GM12878 (cell line): Measurements from ENCODE around the gene MYRF. TPM values are rescaled to one million over a fixed set of nuclear protein-coding genes. Genes with fewer than 3 reads are reported as not detected.

Experiments
- ATAC-seq: fragments of 200-7000 bp; cut with Tn5 transposase; 3 replicates; pipeline ENCODE4 v1.9.1; 2020; ENCODE audit warnings: mild to moderate bottlenecking, moderate library complexity
- BruUV-seq: library from RNA; stranded (reverse); fragments of 400-500 nt; replicated peaks from 2 replicates; lab custom pipeline; 2021; lab: Mats Ljungman, UMichigan
- CTCF ChIA-PET: fragments of 300-600 bp; sonication (Branson Sonifier 250); formaldehyde crosslinking; extraction: SDS; loops from one replicate; lab custom pipeline; 2021; ENCODE audit warnings: inconsistent platforms; lab: Yijun Ruan, JAX
- POLR2A ChIA-PET: fragments of 350-600 bp; formaldehyde crosslinking; extraction: SDS; loops from one replicate; lab custom pipeline; 2021; ENCODE audit warnings: inconsistent platforms; lab: Charles Lee
- RAD21 ChIA-PET: fragments of 300-600 bp; sonication (Branson Sonifier 250); formaldehyde crosslinking; loops from one replicate; lab custom pipeline; 2023; ENCODE audit warnings: antibody characterized with exemption; ENCODE audit not compliant: unreplicated experiment; lab: Charles Lee
- SMC1A ChIA-PET: fragments of 300-600 bp; sonication (Branson Sonifier 250); formaldehyde crosslinking; loops from one replicate; lab custom pipeline; 2023; ENCODE audit not compliant: unreplicated experiment, uncharacterized antibody; lab: Charles Lee
- DNase-seq: peaks from one replicate; pipeline ENCODE4 v3.0.0-alpha.2; 2011; ENCODE audit warnings: low read depth, low spot score
- FAIRE-seq: peaks from 3 replicates; lab custom pipeline; 2011; peaks lifted over from hg19 to GRCh38; lab: Jason Lieb, UNC
- H2AFZ ChIP-seq: 2 replicates; pipeline ENCODE4 v1.6.0; 2011; ENCODE audit warnings: low read depth, low read length, control low read depth; ENCODE audit not compliant: control insufficient read depth
- H3K27ac ChIP-seq: 2 replicates; pipeline ENCODE4 v1.5.1; 2011; ENCODE audit warnings: control low read depth; ENCODE audit not compliant: control insufficient read depth, insufficient read depth
- H3K27me3 ChIP-seq, 2 experiments: replicated peaks in 1 of 2; 2 replicates each; pipeline versions ENCODE4 v1.6.0 to v1.6.1; 2011; ENCODE audit warnings: low read length in 1 of 2; ENCODE audit not compliant: control insufficient read depth in 2 of 2, insufficient read depth in 2 of 2
- H3K36me3 ChIP-seq, 2 experiments: 2 replicates each; pipeline ENCODE4 v1.5.1; 2011; ENCODE audit warnings: low read length in 1 of 2; ENCODE audit not compliant: control insufficient read depth in 2 of 2, insufficient read depth in 2 of 2
- H3K4me1 ChIP-seq: 2 replicates; pipeline ENCODE4 v1.6.1; 2011; ENCODE audit warnings: mild to moderate bottlenecking, low read length, moderate library complexity, mixed read lengths; ENCODE audit not compliant: control insufficient read depth, insufficient read depth
- H3K4me2 ChIP-seq: 2 replicates; pipeline ENCODE4 v1.6.0; 2011; ENCODE audit warnings: control low read depth; ENCODE audit not compliant: control insufficient read depth, insufficient read depth
- H3K4me3 ChIP-seq: fragments of 200-600 bp; sonication (generic); 2 replicates; pipeline ENCODE4 v1.5.1; 2016
- H3K79me2 ChIP-seq: 2 replicates; pipeline ENCODE4 v1.6.0; 2011; ENCODE audit warnings: low read length; ENCODE audit not compliant: control insufficient read depth, insufficient read depth
- H3K9ac ChIP-seq: 2 replicates; pipeline ENCODE4 v1.8.0; 2011; ENCODE audit warnings: low read length, control low read depth, mixed read lengths; ENCODE audit not compliant: control insufficient read depth, insufficient read depth
- H3K9me3 ChIP-seq: replicated peaks from 3 replicates; pipeline ENCODE4 v1.5.1; 2011; ENCODE audit warnings: mild to moderate bottlenecking, low read length; ENCODE audit not compliant: control insufficient read depth, insufficient read depth
- H4K20me1 ChIP-seq: 2 replicates; pipeline ENCODE4 v1.6.0; 2011; ENCODE audit not compliant: control insufficient read depth, insufficient read depth
- BACH1 ChIP-seq: fragments of 450-650 bp; IDR thresholded peaks from 2 replicates; pipeline ENCODE4 v1.6.1; 2017; ENCODE audit warnings: mild to moderate bottlenecking, borderline replicate concordance
- BCL11A ChIP-seq: IDR thresholded peaks from 2 replicates; pipeline ENCODE4 v1.6.1; 2011; ENCODE audit warnings: low read depth, low read length
- CREB1 ChIP-seq: IDR thresholded peaks from 2 replicates; pipeline ENCODE4 v1.6.1; 2012; ENCODE audit warnings: low read depth, mild to moderate bottlenecking, inconsistent platforms
- GABPA ChIP-seq: IDR thresholded peaks from 2 replicates; pipeline ENCODE4 v1.6.1; 2014; ENCODE audit warnings: antibody characterized with exemption, low read depth, mild to moderate bottlenecking, inconsistent platforms
- MTA2 ChIP-seq: fragments of 450-650 bp; IDR thresholded peaks from 2 replicates; pipeline ENCODE4 v1.6.1; 2016; ENCODE audit warnings: low read depth, mild to moderate bottlenecking, moderate library complexity
- MXI1 ChIP-seq: fragments of 150-350 bp; IDR thresholded peaks from 2 replicates; pipeline ENCODE4 v1.6.1; 2011; ENCODE audit warnings: low read depth, mild to moderate bottlenecking, inconsistent platforms, low read length, improper control_type of control experiment
- NFIC ChIP-seq: IDR thresholded peaks from 2 replicates; pipeline ENCODE4 v1.6.1; 2012; ENCODE audit warnings: low read depth, mild to moderate bottlenecking, inconsistent platforms, low read length, moderate library complexity
- NRF1 ChIP-seq: conservative IDR thresholded peaks from 2 replicates; pipeline ENCODE4 v1.6.1; 2011; ENCODE audit warnings: mild to moderate bottlenecking, low read depth, low read length, improper control_type of control experiment
- POLR2AphosphoS2 ChIP-seq: IDR thresholded peaks from 2 replicates; pipeline ENCODE4 v1.6.1; 2011; ENCODE audit warnings: low read depth, mild to moderate bottlenecking, low read length, improper control_type of control experiment, moderate library complexity
- POLR2AphosphoS5 ChIP-seq: IDR thresholded peaks from 2 replicates; pipeline ENCODE4 v1.6.1; 2011; ENCODE audit warnings: mild to moderate bottlenecking, low read length, inconsistent platforms
- RUNX3 ChIP-seq: IDR thresholded peaks from 2 replicates; pipeline ENCODE4 v1.6.1; 2012; ENCODE audit warnings: low read length, inconsistent platforms
- SMAD1 ChIP-seq: fragments of 450-650 bp; IDR thresholded peaks from 2 replicates; pipeline ENCODE4 v1.6.1; 2018; ENCODE audit warnings: mild to moderate bottlenecking, low read depth; ENCODE audit not compliant: partially characterized antibody
- SRF ChIP-seq, 2 experiments: IDR thresholded peaks; 2 replicates each; pipeline ENCODE4 v1.6.1; 2011; ENCODE audit warnings: low read depth in 2 of 2, low read length in 2 of 2, mild to moderate bottlenecking in 1 of 2, moderate library complexity in 1 of 2
- ZBTB33 ChIP-seq: fragments of 450-650 bp; IDR thresholded peaks from 2 replicates; pipeline ENCODE4 v1.6.1; 2017; ENCODE audit warnings: mild to moderate bottlenecking
- ZBTB40 ChIP-seq: fragments of 450-650 bp; IDR thresholded peaks from 2 replicates; pipeline ENCODE4 v1.6.1; 2016; ENCODE audit warnings: mild to moderate bottlenecking, moderate library complexity, borderline replicate concordance
- ZSCAN29 ChIP-seq: fragments of 450-650 bp; IDR thresholded peaks from 2 replicates; pipeline ENCODE4 v1.6.1; 2017; ENCODE audit warnings: mild to moderate bottlenecking, moderate library complexity
- WGBS: methylation state at CpG from one replicate; pipeline ENCODE4 v1.1.6; 2016; ENCODE audit warnings: low lambda C conversion rate; ENCODE audit not compliant: insufficient replicate concordance, insufficient coverage; ENCODE audit errors: missing lambda C conversion rate; 5-methylcytosine and 5-hydroxymethylcytosine counted together
- in situ Hi-C: fragments of 300-500 bp; cut with MboI; formaldehyde crosslinking; loops from 9 replicates; pipeline ENCODE4 v1.14.3; 2018; ENCODE audit warnings: mixed read lengths
- intact Hi-C: fragments of 100-400 bp; cut with micrococcal nuclease; formaldehyde crosslinking; loops from one replicate; pipeline ENCODE4 v1.14.2; 2022; ENCODE audit not compliant: unreplicated experiment
- polyA plus RNA-seq, 11 experiments: library from polyadenylated mRNA; depleted of rRNA in 4 of 11; unstranded in 6 of 11; stranded (reverse) in 5 of 11; fragments of >200 nt; fragmentation: Nextera tagmentation in 4 of 11; fragmentation: Illumina TruSeq in 1 of 11; extraction: Ambion mirVana in 4 of 11; extraction: Trizol in 1 of 11; gene quantifications; 1 replicate in 1 of 11; 2 replicates in 10 of 11; pipeline versions ENCODE4 v1.2.1 to v1.2.3, GENCODE V29; 2011 to 2016; ENCODE audit warnings: inconsistent platforms in 2 of 11, missing spikeins in 2 of 11, low read depth in 1 of 11
- total RNA-seq, 4 experiments: library from RNA; depleted of rRNA in 3 of 4; stranded (reverse); fragments of >200 nt in 3 of 4; fragmentation: Illumina TruSeq in 1 of 4; extraction: Trizol in 1 of 4; gene quantifications; 2 replicates each; pipeline versions ENCODE4 v1.2.1 to v1.2.3, GENCODE V29; 2013 to 2021
- TF ChIP-seq, protein P1 (sequence below): fragments of 450-650 bp; IDR thresholded peaks from 2 replicates; pipeline ENCODE4 v1.6.1; 2014; ENCODE audit warnings: mild to moderate bottlenecking
- TF ChIP-seq, protein P2 (sequence below): fragments of 450-650 bp; IDR thresholded peaks from 2 replicates; pipeline ENCODE4 v1.6.1; 2016; ENCODE audit warnings: mild to moderate bottlenecking

The MYRF gene
- total and polyA plus RNA-seq, 10 of the 15 experiments (the other 5 are each of a cell fraction or from before 2014, with no cell fraction given), result 0.27 to 15.6 (median 0.89) TPM

DNA sequence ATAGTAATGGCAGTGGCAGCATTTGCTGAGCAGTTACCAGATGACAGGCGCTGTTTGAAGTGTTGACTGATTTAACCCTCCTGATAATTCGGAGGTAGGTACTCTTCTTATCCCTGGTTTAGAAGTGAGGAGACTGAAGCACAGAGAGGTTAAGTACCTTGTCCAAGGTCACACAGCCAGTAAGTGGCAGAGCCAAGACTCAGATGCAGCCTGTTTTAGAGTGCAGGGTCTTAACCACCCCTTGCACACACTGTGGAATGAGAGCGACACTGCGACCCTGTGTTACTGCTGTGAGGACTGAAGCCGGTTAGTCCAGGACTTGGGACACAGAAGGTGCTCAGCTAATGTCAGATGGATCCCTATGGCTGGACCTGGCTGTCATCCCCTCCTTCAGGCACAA is 37.5 kb upstream of the MYRF start:
- POLR2A ChIA-PET, result interaction anchor here (0.6 kb wide), 1 partner anchor 14 kb away, joined by 6 read pairs; no protein-coding TSS in a partner anchor

More for the DNA sequence above, 37.5 kb upstream of the MYRF start:
- Histone ChIP-seq H3K4me2 (no peak overlapping the region), H3K27ac (no peak overlapping the region), H3K36me3 (no peaks in the 10 kb centered on the region), H3K9ac (no peak overlapping the region), H3K27me3 (peaks cover 2 to 3% of the 10 kb centered on the region in 2 experiments; a peak in 3 of 4 replicates), H3K9me3 (no peaks in the 10 kb centered on the region), H3K4me3 (no peak overlapping the region), H3K79me2 (no peaks in the 10 kb centered on the region), H2AFZ (no peak overlapping the region), H4K20me1 (no peaks in the 10 kb centered on the region), H3K4me1 (no peaks in the 10 kb centered on the region)
- FAIRE-seq, result no peak
- TF ChIP-seq SMAD1, result no peak
- no peak for TF ChIP-seq POLR2AphosphoS5
- TF ChIP-seq ZBTB40, result no peak
- TF ChIP-seq, protein P1, sequence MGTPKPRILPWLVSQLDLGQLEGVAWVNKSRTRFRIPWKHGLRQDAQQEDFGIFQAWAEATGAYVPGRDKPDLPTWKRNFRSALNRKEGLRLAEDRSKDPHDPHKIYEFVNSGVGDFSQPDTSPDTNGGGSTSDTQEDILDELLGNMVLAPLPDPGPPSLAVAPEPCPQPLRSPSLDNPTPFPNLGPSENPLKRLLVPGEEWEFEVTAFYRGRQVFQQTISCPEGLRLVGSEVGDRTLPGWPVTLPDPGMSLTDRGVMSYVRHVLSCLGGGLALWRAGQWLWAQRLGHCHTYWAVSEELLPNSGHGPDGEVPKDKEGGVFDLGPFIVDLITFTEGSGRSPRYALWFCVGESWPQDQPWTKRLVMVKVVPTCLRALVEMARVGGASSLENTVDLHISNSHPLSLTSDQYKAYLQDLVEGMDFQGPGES, result no peak
- TF ChIP-seq, protein P2, sequence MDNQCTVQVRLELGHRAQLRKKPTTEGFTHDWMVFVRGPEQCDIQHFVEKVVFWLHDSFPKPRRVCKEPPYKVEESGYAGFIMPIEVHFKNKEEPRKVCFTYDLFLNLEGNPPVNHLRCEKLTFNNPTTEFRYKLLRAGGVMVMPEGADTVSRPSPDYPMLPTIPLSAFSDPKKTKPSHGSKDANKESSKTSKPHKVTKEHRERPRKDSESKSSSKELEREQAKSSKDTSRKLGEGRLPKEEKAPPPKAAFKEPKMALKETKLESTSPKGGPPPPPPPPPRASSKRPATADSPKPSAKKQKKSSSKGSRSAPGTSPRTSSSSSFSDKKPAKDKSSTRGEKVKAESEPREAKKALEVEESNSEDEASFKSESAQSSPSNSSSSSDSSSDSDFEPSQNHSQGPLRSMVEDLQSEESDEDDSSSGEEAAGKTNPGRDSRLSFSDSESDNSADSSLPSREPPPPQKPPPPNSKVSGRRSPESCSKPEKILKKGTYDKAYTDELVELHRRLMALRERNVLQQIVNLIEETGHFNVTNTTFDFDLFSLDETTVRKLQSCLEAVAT, result no peak
- TF ChIP-seq NFIC, result no peak
- TF ChIP-seq SRF (IDR thresholded peaks at IDR 0.05; ENCODE audit: low read depth in 2 of 2, low read length in 2 of 2), result no peak
- no peak for TF ChIP-seq GABPA
- no peak for TF ChIP-seq RUNX3
- no peak for TF ChIP-seq CREB1
- TF ChIP-seq BACH1, result no peak
- TF ChIP-seq MXI1, result no peak
- no peak for TF ChIP-seq NRF1
- no peak for TF ChIP-seq MTA2
- no peak for TF ChIP-seq POLR2AphosphoS2
- no peak for TF ChIP-seq ZBTB33
- TF ChIP-seq BCL11A, result no peak
- TF ChIP-seq ZSCAN29, result no peak
- no peak for DNase-seq
- intact Hi-C loops, result no loop called here
- RAD21 ChIA-PET, result no interaction called here
- SMC1A ChIA-PET, result no interaction called here
- CTCF ChIA-PET, result interaction anchor here (0.8 kb wide), 1 partner anchor 9 kb away, joined by 3 read pairs; no protein-coding TSS in a partner anchor
- no peak for ATAC-seq
- WGBS, result 50% methylated on average over 5 of the region's 5 CpGs
- in situ Hi-C loops, result no loop called here
- no TSS peak for BruUV-seq
